GM21576 (cell line): ENCODE data around the gene SORT1.
A peak's percentile ranks its signal among the peaks of the same experiment; 100 is the strongest.

Source experiments
- ATAC-seq: cut with Tn5 transposase; IDR thresholded peaks from one replicate; pipeline ENCODE4 v1.9.1; 2021; ENCODE audit warnings: mild to moderate bottlenecking, moderate library complexity; ENCODE audit not compliant: unreplicated experiment

SORT1 gene

DNA sequence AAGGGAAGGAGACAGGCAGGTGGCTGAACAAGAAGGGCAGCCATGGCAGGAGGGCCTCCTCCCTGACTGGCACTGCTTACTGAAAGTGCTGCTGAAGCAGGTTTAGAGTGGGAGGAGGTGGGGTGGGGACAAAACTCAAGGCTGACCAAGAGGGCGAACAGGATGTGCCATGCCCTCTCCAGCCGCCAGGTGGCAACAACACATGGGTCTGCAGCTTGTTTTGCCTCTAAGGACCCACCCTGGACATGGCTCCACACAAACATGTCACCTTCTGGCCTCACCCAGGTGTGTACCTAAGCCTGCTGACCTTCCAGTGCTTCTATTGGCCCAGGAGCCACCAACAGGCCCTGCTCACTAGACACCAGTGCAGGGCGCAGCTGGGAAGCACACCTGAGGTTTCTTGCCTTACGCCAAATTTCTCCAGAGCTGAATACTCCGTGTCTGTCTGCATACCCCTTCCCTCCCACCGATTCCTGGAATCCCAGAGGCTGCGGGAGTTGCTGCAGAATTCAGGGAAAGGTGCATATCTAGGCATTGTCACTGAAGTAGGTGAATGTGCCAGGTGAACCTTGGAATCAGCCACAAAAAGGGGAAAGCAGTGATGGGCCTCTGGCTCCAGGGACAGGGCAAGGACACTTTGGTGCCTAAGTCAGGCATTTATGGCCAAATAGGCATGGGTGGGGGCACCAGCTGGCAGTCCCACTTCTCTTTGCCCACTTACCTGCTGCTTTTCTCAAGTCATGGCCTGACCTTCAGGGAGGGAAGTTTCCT is 120.1 kb downstream of the SORT1 start:
- peak; percentile 72 for ATAC-seq

DNA sequence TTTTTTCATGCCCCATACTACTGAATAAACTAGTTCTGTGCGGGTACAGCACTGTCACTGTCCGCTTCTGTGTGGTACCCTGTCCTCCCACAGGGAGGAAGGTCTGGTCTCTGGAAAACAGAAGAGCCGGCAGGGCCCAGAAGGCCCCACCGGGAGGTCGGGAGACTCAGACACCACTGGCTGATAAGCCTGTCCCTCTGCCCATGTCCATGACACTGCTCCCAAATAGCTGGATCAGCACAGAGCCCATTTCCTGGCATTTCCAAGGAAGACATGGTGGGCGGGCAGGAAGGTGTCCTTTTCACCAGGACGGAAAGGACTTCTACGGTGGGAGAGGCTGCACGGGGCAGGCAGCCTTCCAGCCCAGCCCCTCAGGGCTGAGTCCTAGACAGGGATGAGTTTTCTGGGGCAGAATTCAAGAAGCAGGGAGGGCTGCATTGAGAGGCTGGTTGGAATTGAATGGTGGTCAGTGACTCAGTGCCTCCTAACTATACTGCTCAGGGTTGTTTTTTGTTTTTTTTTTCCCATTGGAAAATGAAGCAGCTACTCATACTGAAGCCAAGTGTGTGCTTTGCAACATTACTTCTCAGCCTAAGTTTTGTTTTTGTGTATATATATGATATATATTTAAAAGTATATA is 121.9 kb downstream of the SORT1 start:
- no peak for ATAC-seq

DNA sequence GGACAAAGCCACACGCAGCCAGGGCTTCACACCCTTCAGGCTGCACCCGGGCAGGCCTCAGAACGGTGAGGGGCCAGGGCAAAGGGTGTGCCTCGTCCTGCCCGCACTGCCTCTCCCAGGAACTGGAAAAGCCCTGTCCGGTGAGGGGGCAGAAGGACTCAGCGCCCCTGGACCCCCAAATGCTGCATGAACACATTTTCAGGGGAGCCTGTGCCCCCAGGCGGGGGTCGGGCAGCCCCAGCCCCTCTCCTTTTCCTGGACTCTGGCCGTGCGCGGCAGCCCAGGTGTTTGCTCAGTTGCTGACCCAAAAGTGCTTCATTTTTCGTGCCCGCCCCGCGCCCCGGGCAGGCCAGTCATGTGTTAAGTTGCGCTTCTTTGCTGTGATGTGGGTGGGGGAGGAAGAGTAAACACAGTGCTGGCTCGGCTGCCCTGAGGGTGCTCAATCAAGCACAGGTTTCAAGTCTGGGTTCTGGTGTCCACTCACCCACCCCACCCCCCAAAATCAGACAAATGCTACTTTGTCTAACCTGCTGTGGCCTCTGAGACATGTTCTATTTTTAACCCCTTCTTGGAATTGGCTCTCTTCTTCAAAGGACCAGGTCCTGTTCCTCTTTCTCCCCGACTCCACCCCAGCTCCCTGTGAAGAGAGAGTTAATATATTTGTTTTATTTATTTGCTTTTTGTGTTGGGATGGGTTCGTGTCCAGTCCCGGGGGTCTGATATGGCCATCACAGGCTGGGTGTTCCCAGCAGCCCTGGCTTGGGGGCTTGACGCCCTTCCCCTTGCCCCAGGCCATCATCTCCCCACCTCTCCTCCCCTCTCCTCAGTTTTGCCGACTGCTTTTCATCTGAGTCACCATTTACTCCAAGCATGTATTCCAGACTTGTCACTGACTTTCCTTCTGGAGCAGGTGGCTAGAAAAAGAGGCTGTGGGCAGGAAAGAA is 122.9 kb downstream of the SORT1 start:
- ATAC-seq, result no peak

DNA sequence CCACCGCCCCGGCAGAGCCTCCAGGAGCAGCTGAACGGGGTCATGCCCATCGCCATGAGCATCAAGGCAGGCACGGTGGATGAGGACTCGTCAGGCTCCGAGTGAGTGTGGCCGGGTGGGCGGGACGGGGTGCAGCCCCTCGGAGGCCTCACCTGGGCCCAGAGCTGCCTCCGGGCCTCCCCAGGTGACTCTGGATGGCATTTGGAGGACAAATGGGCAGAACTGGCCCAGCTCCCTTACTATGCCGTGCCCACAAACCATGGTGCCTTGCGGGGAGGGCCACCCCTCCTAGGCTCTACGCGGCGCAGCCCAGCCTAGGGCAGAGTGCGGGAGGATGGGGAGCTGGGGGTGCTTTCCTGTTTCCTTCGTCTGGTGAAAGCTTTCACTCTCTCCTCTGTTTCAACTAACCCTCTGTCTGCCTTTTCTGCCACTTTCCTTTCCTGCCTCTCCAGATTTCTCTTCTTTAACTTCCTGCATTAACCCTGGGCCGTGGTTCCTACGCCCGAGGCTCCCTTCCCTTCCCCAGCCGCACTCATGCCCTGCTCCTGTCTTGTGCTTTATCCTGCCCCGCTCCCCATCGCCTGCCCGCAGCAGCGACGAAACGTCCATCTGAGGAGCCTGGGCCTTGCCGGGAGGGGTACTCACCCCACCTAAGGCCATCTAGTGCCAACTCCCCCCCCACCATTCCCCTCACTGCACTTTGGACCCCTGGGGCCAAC is 124.0 kb downstream of the SORT1 start:
- no peak for ATAC-seq

DNA sequence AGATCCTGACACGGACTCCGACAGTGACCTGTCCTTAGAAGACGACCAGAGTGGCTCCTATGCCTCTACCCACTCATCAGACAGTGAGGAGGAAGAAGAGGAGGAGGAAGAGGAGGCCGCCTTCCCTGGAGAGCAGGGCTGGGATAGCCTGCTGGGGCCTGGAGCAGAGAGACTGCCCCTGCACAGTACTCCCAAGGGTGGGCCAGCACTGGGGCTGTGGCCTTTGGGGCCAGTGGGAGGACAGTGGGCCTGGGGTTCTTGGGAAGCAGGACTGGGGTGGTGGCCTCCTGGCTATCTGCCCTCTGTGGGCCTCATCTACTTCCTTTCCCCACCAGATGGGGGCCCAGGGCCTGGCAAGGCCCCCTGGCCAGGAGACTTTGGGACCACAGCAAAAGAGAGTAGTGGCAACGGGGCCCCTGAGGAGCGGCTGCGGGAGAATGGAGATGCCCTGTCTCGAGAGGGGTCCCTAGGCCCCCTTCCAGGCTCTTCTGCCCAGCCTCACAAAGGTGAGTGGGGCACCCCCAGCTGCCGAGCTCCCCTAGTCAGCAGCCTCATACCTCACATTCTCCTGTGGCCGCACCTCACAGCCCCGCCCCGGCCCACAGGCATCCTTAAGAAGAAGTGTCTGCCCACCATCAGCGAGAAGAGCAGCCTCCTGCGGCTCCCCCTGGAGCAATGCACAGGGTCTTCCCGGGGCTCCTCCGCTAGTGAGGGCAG is 124.7 kb downstream of the SORT1 start:
- no peak for ATAC-seq

DNA sequence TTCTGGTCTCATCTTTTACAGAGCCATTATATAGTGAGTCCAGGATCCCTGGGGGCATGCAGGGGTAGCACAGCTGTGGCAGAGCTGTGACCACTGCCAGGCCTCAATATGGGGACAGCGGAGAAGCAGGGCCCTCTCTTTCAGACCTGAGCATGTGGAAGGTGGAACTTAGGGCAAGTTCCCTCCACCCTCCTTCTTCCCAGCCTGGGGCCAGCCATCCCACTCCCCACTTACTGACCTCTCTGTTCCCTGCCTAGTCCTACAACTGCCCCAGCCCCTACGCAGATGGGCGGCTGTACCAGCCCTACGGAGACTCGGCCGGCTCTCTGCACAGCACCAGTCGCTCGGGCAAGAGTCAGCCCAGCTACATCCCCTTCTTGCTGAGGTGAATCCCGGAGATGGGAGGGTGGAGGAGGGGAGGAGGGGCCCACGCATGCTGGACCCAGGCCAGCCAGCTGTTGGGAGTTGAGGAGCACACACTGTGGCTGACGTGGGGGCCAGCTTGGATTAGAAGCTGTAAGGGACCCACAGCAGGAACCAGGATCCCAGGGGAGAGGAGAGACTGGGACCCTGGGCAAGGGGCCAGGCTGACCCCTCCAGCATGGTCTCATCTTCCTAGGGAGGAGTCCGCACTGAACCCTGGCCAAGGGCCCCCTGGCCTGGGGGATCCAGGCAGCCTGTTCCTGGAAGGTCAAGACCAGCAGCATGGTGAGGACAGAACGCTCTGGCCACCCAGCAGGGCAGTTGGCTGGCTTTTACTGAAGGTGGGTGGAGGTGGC is 125.5 kb downstream of the SORT1 start:
- no peak for ATAC-seq

DNA sequence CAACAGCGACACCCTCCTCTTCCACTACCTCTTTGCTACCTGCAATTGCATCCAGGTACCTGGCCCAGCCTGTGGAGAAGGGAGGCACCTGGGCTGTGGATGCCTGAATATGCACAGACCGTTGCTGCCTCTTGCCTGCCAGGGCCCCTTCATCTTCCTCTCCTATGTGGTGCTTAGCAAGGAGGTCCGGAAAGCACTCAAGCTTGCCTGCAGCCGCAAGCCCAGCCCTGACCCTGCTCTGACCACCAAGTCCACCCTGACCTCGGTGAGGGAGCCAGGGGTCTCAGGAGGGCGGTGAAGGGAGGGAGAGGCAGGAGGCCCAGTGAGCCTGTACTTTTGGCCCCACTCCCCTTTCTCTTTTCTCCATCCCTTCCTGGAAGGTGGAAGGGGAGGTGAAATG is 126.3 kb downstream of the SORT1 start:
- no peak for ATAC-seq

DNA sequence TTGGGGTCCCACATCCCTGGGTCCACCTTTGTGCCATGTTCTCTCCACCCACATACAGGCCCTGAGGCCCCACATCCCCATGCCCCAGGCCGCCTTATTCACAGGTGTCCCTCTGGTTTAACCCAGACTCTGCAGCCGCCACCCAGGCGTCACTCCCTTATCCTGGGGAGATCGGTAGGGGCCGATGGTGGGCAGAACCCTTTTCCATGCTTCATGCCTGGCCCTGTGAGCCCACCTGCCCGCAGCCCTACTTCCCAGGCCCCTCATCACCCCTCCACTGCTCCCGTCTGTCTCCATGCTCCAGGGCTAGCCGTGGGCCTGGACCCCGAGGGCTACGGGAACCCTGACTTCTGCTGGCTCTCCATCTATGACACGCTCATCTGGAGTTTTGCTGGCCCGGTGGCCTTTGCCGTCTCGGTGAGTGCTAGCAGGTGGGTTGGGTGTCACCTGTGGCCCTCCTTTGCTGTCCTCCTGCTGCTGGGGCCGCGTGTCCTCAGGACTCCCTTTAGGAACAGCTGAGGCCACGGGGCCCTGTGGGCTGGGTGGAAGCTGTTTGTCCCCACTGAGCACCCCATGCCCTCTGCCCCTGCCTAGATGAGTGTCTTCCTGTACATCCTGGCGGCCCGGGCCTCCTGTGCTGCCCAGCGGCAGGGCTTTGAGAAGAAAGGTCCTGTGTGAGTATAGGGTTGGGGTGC is 126.9 kb downstream of the SORT1 start:
- ATAC-seq, result no peak

DNA sequence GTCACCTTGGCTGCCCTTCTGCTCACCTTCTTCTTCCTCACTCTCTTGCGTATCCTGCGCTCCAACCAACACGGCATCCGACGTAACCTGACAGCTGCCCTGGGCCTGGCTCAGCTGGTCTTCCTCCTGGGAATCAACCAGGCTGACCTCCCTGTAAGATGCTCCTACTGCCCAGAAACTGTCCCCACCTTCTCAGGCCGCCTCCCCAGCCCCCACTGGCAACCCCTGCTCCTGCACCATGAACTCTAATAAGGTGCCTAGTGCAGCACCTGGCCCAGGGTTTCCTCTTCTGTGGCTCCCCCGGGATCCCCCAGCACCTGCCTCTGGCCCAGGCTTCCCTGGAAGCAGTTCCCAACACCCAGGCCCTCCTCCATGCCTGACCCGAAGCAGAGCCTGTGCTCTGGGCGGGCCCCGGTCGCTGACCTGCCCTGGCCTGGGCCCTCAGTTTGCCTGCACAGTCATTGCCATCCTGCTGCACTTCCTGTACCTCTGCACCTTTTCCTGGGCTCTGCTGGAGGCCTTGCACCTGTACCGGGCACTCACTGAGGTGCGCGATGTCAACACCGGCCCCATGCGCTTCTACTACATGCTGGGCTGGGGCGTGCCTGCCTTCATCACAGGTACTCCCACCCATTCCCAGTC is 127.6 kb downstream of the SORT1 start:
- no peak for ATAC-seq

DNA sequence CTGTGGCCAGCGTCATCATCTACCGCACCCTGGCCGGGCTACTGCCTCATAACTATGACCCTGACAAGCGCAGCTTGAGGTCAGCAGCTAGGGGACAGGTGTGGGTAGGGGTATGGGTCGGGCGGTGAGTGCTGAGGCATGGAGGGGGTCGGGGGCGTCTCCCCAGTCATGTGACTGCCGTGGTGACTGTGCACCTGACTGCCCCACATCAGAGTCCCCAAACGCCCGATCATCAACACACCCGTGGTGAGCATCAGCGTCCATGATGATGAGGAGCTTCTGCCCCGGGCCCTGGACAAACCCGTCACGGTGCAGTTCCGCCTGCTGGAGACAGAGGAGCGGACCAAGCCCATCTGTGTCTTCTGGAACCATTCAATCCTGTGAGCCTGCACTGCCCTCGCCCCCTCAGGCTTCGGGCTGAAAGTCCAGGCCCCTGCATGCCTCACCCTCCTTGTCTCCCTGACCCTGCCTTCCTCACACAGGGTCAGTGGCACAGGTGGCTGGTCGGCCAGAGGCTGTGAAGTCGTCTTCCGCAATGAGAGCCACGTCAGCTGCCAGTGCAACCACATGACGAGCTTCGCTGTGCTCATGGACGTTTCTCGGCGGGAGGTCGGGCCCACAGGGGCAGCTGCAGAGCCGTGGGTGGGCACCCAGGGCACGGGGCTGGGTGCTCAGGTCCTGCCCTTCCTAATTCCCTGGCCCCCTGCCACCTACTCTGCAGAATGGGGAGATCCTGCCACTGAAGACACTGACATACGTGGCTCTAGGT is 128.3 kb downstream of the SORT1 start:
- ATAC-seq, result no peak

DNA sequence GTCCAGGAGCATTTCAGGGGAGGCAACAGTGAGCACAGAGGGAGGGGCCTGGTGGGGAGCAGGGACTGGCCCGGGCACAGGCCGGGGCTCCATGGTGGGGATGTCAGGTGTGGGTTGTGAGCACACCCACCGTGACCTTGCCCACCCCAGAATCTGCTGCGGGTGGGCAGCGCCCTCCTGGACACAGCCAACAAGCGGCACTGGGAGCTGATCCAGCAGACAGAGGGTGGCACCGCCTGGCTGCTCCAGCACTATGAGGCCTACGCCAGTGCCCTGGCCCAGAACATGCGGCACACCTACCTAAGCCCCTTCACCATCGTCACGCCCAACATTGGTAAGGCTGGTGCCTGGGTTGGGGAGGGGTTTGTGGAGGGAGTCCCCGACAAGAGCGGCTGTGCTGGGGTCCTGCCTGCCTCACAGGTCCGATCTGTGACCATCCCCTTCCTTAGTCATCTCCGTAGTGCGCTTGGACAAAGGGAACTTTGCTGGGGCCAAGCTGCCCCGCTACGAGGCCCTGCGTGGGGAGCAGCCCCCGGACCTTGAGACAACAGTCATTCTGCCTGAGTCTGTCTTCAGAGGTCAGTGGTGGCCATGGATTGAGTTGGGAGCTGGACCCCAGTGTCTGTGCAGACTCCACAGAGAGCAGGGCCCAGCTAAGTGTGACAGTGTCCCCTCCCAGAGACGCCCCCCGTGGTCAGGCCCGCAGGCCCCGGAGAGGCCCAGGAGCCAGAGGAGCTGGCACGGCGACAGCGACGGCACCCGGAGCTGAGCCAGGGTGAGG is 129.1 kb downstream of the SORT1 start:
- no peak for ATAC-seq

DNA sequence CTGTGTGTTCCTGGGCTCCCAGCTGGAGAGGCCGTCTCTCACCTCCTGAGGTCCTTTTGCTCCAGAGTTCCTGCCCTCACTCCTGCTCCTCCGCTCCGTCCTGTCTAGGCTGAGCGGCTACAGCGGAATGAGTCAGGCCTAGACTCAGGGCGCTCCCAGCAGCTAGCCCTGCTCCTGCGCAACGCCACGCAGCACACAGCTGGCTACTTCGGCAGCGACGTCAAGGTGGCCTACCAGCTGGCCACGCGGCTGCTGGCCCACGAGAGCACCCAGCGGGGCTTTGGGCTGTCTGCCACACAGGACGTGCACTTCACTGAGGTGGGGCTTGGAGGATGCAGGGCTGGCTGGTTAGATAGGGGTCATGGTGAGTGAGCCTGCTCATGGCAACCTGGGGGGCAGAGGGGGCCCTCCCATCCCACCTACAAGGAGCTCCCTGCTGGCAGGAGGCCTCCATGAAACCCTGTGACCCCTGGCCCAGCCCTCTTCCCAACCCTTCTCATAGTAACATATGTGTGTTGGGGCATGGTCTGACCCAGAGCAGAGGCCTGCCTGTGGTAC is 129.9 kb downstream of the SORT1 start:
- no peak for ATAC-seq

DNA sequence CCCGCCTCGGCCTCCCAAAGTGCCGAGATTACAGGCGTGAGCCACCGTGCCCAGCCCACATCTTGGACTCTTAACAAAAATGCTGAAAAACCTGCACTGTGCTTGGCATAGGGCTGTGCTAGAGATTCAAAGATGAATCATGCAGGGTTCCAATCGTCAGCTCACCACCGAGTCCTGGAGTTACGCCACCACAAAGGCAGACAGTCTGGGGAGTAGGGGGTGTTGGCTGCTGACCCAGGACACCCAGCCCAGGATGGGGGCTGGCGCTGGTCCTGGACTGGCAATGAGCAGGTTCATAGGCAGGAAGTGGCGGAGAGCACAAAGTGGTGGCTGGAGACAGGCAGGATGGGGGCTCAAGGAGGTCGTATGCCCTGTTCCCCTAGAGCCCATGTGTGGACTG is 130.8 kb downstream of the SORT1 start:
- no peak for ATAC-seq

DNA sequence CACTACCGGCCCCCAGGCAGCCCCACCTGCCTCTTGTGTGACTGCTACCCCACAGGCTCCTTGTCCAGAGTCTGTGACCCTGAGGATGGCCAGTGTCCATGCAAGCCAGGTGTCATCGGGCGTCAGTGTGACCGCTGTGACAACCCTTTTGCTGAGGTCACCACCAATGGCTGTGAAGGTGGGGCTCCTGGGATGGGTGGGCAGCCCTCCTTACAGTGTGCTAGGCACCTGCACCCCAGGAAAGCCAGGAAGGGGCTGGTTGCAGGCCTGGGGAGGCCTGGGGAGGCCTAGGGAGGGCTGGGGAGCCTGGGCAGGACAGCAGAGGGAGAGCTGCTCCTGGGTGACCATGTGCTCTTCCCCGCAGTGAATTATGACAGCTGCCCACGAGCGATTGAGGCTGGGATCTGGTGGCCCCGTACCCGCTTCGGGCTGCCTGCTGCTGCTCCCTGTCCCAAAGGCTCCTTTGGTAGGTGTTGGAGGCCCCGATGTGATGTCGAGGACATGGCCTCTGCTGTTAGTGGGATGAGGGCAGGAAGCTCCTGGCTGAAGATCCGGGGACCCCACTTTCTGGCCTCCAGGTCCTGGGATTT is 131.9 kb downstream of the SORT1 start:
- ATAC-seq, result no peak

DNA sequence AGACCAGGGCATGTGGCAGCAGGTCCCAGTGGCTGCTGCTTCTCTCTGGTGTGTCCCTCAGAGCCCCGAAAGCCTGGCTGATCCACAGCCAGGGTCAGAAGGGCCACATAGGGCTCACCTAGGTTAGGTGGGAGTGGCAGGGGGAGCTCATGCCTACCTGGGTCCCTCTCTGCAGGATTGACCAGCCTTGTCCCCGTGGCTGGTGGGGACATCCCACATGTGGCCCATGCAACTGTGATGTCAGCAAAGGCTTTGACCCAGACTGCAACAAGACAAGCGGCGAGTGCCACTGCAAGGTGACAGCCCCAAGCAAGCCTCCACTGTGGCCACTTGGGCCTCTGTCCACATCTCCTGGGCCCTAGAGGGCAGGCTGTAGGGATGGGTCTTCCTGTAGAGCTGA is 132.7 kb downstream of the SORT1 start:
- no peak for ATAC-seq

DNA sequence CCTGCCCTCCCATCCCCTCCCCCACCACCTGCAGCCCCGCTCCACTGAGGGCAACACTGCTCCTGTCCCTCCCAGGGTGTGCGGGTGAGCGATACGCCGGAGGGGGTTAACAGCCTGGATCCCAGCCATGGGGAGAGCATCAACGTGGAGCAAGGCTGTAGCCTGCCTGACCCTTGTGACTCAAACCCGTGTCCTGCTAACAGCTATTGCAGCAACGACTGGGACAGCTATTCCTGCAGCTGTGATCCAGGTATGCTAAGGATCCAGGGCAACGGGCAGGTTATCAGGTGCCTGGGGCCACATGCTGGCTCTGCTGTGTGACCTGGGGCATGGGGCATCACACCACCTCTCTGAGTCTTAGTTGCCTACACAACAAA is 133.4 kb downstream of the SORT1 start:
- ATAC-seq, result no peak
